Stimulated activated CD4-positive, alpha-beta T cell treated with anti-CD3 and anti-CD28 coated beads, TNF-alpha, amount 100 ng/mL, for 1 hour (primary cell): ENCODE results near the gene SIGLEC9.

ENCODE experiments used
- DNase-seq, 3 donors: peaks; one replicate each; pipeline ENCODE4 v3.0.0-alpha.2; 2020; ENCODE audit warnings: low read depth in 3 of 3, low spot score in 1 of 3

Gene SIGLEC9

GRCh38 chr19:51124729-51125128, at the start of gene SIGLEC9:
Gene SIGLEC9 (plus strand): TSS chr19:51124906. CDS start chr19:51124975, 69 bp downstream.
- DNase-seq = no peak

- DNase-seq = no peak
Observed at GRCh38 chr19:51075998-51076397, 48.7 kb upstream of the SIGLEC9 start.

GRCh38 chr19:51076631-51077213, 48.0 kb upstream of the SIGLEC9 start:
- no peak for DNase-seq

- DNase-seq = no peak
Observed at GRCh38 chr19:51078104-51078503, 46.6 kb upstream of the SIGLEC9 start.

- DNase-seq = no peak
Observed at GRCh38 chr19:51078731-51079130, 46.0 kb upstream of the SIGLEC9 start.

- no peak for DNase-seq
Observed at GRCh38 chr19:51079481-51080110, 45.1 kb upstream of the SIGLEC9 start.

- no peak for DNase-seq
Observed at GRCh38 chr19:51081476-51081875, 43.2 kb upstream of the SIGLEC9 start.

- no peak for DNase-seq
Observed at GRCh38 chr19:51082611-51083010, 42.1 kb upstream of the SIGLEC9 start, which contains the start of gene KLK14. Gene KLK14 (minus strand): TSS chr19:51082887. CDS start chr19:51082614, 273 bp downstream.

GRCh38 chr19:51083181-51083580, 41.5 kb upstream of the SIGLEC9 start:
- DNase-seq = no peak

GRCh38 chr19:51083783-51084182, 40.9 kb upstream of the SIGLEC9 start:
- no peak for DNase-seq

GRCh38 chr19:51084505-51084904, 40.2 kb upstream of the SIGLEC9 start:
- DNase-seq = no peak

- DNase-seq = no peak
Observed at GRCh38 chr19:51086153-51086850, 38.4 kb upstream of the SIGLEC9 start.

GRCh38 chr19:51089786-51090185, 34.9 kb upstream of the SIGLEC9 start:
- no peak for DNase-seq

- DNase-seq = no peak
Observed at GRCh38 chr19:51090471-51090870, 34.2 kb upstream of the SIGLEC9 start.

- no peak for DNase-seq
Observed at GRCh38 chr19:51091126-51091525, 33.6 kb upstream of the SIGLEC9 start.

- DNase-seq = no peak
Observed at GRCh38 chr19:51091895-51092873, 32.5 kb upstream of the SIGLEC9 start.

GRCh38 chr19:51093101-51093500, 31.6 kb upstream of the SIGLEC9 start:
- no peak for DNase-seq

GRCh38 chr19:51093510-51094345, 31.0 kb upstream of the SIGLEC9 start:
- DNase-seq = no peak

GRCh38 chr19:51094696-51095279, 29.9 kb upstream of the SIGLEC9 start:
- peak in 1 of 3 donors; percentile 23 for DNase-seq
